Kidney (tissue), 14 donors: ENCODE results near the gene IZUMO2. TPM values are rescaled to one million over a fixed set of nuclear protein-coding genes. Genes with fewer than 3 reads are reported as not detected.

ENCODE experiments used
- DNase-seq, 5 donors: peaks; one replicate each; pipeline ENCODE4 v3.0.0-alpha.2; 2013 to 2020
- FAIRE-seq: peaks from 2 replicates; lab custom pipeline; 2012; peaks lifted over from hg19 to GRCh38; lab: Jason Lieb, UNC
- H3K27ac ChIP-seq, 2 donors: one replicate each; pipeline ENCODE4 v1.7.0; 2013; ENCODE audit warnings: low read depth in 2 of 2, low read length in 2 of 2, inconsistent platforms in 1 of 2
- H3K27me3 ChIP-seq: one replicate; pipeline ENCODE4 v1.7.1; 2013; ENCODE audit warnings: low read length, inconsistent platforms; ENCODE audit not compliant: control insufficient read depth, insufficient read depth
- H3K36me3 ChIP-seq, 3 donors: one replicate each; pipeline versions ENCODE4 v1.7.0 to v1.7.1; 2013; ENCODE audit warnings: low read length in 3 of 3, control low read depth in 1 of 3, inconsistent platforms in 1 of 3; ENCODE audit not compliant: insufficient read depth in 3 of 3, control insufficient read depth in 2 of 3
- H3K4me1 ChIP-seq, 3 donors: one replicate each; pipeline versions ENCODE4 v1.7.0 to v1.7.1; 2013; ENCODE audit warnings: low read length in 3 of 3, inconsistent platforms in 1 of 3, low read depth in 1 of 3; ENCODE audit not compliant: control insufficient read depth in 2 of 3, insufficient read depth in 2 of 3
- H3K4me3 ChIP-seq, 3 donors: one replicate each; pipeline versions ENCODE4 v1.7.0 to v1.8.1; 2013; ENCODE audit warnings: low read length in 3 of 3, control low read depth in 1 of 3, inconsistent platforms in 1 of 3
- H3K9ac ChIP-seq, 3 donors: one replicate each; pipeline versions ENCODE4 v1.7.0 to v1.7.1; 2013; ENCODE audit warnings: low read length in 3 of 3, control low read depth in 1 of 3, inconsistent platforms in 1 of 3
- H3K9me3 ChIP-seq, 3 donors: one replicate each; pipeline versions ENCODE4 v1.7.0 to v1.7.1; 2013; ENCODE audit warnings: low read length in 3 of 3, control low read depth in 1 of 3, inconsistent platforms in 1 of 3; ENCODE audit not compliant: control insufficient read depth in 2 of 3, insufficient read depth in 1 of 3
- CTCF ChIP-seq: IDR thresholded peaks from 3 replicates; pipeline ENCODE4 v1.5.1; 2012; ENCODE audit warnings: mild to moderate bottlenecking, moderate library complexity, borderline replicate concordance; ENCODE audit not compliant: insufficient read depth; ENCODE audit errors: extremely low read depth
- intact Hi-C: fragments of 100-400 bp; cut with DNase I; formaldehyde crosslinking; loops from one replicate; pipeline ENCODE4 v1.11.1; 2022
- polyA plus RNA-seq: library from polyadenylated mRNA; stranded (reverse); fragments of 350-450 nt; fragmentation: Illumina TruSeq; extraction: RNeasy Lipid Tissue Mini Kit (QIAGEN cat#74804); gene quantifications from one replicate; pipeline ENCODE4 v1.2.3, GENCODE V29; 2014; ENCODE audit warnings: low read depth, low replicate concordance; ENCODE audit not compliant: insufficient read depth
- total RNA-seq: library from RNA; stranded (reverse); fragmentation: NEBNext Ultra II Directional; extraction: Animal tissue kit (Norgen Biotek cat#: 25700); gene quantifications from one replicate; pipeline ENCODE4 v1.2.1, GENCODE V29; 2021
- donor health status: control.
- donor health status: control.
- donor health status: control.
- donor health status: control.
- donor health status: control.
- donor health status: DM: yes; HTN: yes; CAD: no.
- donor health status: Normal renal cell carcinoma (clear cell type).

The IZUMO2 gene
- total and polyA plus RNA-seq, 2 donors from 2014 or later, result not detected

DNA sequence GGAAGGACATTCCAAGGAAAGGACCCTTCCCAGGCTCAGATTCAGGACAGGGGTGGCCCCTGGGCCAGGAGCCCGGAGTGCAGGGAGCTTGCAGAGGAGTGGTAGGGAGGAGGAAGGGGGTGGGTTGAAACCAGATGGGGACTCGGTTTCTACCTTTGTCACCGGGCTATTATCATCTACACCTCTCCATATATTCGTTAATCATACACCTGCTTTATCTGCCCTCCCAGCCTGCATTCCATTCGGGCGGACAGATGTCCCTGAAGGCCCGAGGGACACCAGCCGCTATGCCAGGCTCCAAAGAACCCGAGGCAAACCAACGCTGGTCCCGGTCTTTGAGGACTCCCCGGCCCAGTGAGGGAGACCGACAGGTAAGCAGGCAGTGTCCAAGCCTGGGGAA lies 24.9 kb upstream of the IZUMO2 start:
- TF ChIP-seq CTCF, result no peak
- intact Hi-C loops, result no loop called here
- no peaks in the 10 kb centered on the region for H3K27me3 ChIP-seq
- H3K9me3 ChIP-seq, result no peaks in the 10 kb centered on the region
- no peaks in the 10 kb centered on the region for H3K4me1 ChIP-seq
- no peak overlapping the region for H3K27ac ChIP-seq
- DNase-seq (no peak), FAIRE-seq (no peak)
- H3K9ac ChIP-seq, result no peak overlapping the region
- H3K36me3 ChIP-seq, result no peaks in the 10 kb centered on the region
- no peak overlapping the region for H3K4me3 ChIP-seq

DNA sequence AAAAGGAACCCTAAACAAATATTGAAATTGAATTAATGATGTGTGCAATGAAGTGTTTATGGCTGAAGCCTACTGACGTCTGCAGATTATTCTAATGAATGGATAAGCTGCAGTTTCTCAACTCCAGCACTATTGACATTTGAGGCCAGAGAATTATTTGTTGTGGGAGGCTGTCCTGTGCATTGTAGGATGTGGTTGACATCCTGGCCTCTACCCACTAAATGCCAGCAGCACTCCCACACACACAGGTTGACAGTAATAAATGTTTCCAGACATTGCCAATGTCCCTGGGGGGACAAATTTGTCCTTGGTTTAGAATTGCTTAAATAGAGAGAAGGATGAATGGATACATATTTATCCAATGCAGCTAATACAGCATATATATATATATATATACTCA lies 21.1 kb upstream of the IZUMO2 start:
- DNase-seq (no peak), FAIRE-seq (no peak)
- H3K27ac ChIP-seq, result no peak overlapping the region
- TF ChIP-seq CTCF, result no peak
- no peak overlapping the region for H3K4me3 ChIP-seq
- H3K9ac ChIP-seq, result no peak overlapping the region
- H3K9me3 ChIP-seq, result peaks cover 0 to 4% (median 0%) of the 10 kb centered on the region in 3 donors
- intact Hi-C loops, result no loop called here
- H3K4me1 ChIP-seq, result no peaks in the 10 kb centered on the region
- no peaks in the 10 kb centered on the region for H3K27me3 ChIP-seq
- H3K36me3 ChIP-seq, result no peaks in the 10 kb centered on the region

DNA sequence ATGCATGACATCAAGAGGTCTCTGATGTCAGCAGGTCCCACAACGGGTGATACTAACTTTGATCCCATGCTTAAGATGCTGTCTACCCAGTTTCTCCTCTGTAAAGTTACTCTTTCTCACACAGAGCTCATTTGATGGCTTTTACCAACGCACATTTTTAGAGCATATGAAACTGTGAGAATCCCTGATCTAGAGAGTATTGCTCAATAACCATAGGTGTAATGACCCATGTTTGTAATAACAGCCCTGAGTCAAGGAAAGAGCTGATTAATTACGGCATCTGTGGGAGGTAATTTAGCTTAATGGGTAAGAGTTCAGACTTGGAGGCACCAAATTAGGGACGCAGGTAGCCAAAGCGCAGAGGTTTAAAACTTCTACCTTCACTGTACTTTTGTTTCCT lies 18.0 kb upstream of the IZUMO2 start:
- Histone ChIP-seq H3K9ac (no peak overlapping the region), H3K4me3 (no peak overlapping the region), H3K27me3 (no peaks in the 10 kb centered on the region), H3K27ac (no peak overlapping the region), H3K9me3 (peaks cover 0 to 4% (median 0%) of the 10 kb centered on the region in 3 donors), H3K4me1 (no peaks in the 10 kb centered on the region), H3K36me3 (no peaks in the 10 kb centered on the region)
- intact Hi-C loops, result no loop called here
- TF ChIP-seq CTCF, result no peak
- peak in 2 of 5 donors; percentile 34 for DNase-seq
- no peak for FAIRE-seq
